ENCODE measurements around the gene HPDL. TPM values are rescaled to one million over a fixed set of nuclear protein-coding genes. Genes with fewer than 3 reads are reported as not detected.
A peak's percentile ranks its signal among the peaks of the same experiment; 100 is the strongest.
"Not testable (repeated sequence)": the region's sequence is repeated elsewhere in the genome, so short reads cannot be mapped to it uniquely, and the experiment has no call there.

HPDL gene
- polyA plus RNA-seq, 2 of the 4 experiments (the other 2 are of a cell fraction) = 0.80 to 2.8 TPM

DNA sequence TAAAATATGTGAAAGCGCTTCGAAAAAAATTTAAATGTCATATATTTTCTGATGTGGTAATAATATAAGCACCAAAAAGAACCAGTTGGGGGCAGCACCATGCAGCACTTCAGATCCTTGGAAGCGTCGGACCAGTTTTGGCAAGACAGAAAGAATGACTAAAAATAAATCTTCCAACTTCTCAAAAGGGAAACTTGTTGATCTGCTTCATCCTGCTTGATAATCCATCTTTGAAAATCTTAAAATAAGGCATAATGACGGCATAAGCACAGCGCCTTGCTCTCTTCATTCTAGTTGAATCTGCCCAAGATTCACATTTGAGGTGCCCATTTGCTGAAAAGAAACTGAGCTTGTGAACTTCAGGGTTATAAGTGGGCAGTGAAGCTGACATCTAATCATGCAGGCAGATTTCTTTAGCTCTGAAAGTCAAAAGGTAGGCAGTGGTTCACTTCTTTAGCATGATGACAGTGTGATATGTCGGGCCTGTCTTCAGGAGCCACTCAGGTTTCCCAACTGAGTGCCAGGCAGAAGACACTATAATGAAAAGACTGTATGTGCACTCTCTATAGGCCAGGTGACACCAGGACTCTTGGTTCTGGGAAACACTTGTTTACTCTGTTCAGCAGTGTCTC lies 33.3 kb downstream of the HPDL start:
- Histone ChIP-seq H3K4me1 (no peaks in the 10 kb centered on the region), H3K4me3 (no peak overlapping the region), H3K4me2 (peak overlapping the region; percentile 63), H3K9me3 (no peaks in the 10 kb centered on the region), H3K27ac (no peak overlapping the region)
- ATAC-seq = peak; percentile 66 to 75; a peak in 4 of 6 replicates
- peak in 1 of 2 experiments; percentile 48 for DNase-seq (ENCODE audit: low read depth in 1 of 2, low spot score in 1 of 2)
- TF ChIP-seq CBX8 (IDR thresholded peaks at IDR 0.05) (no peak), CEBPB (IDR thresholded peaks at IDR 0.05) (peak in 1 of 2 experiments; percentile 17; a peak in 1 of 4 replicates), MYC (IDR thresholded peaks at IDR 0.05; ENCODE audit: borderline replicate concordance, low read length) (no peak), RAD21 (conservative IDR thresholded peaks at IDR 0.05 in 1 of 2, IDR thresholded peaks at IDR 0.05 in 1 of 2) (peak; percentile 80), SMC3 (IDR thresholded peaks at IDR 0.05) (peak; percentile 72), MAZ (IDR thresholded peaks at IDR 0.05; ENCODE audit: borderline replicate concordance, low read depth, low read length) (no peak)
- TF ChIP-seq, protein P1, sequence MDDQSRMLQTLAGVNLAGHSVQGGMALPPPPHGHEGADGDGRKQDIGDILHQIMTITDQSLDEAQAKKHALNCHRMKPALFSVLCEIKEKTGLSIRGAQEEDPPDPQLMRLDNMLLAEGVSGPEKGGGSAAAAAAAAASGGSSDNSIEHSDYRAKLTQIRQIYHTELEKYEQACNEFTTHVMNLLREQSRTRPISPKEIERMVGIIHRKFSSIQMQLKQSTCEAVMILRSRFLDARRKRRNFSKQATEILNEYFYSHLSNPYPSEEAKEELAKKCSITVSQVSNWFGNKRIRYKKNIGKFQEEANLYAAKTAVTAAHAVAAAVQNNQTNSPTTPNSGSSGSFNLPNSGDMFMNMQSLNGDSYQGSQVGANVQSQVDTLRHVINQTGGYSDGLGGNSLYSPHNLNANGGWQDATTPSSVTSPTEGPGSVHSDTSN (IDR thresholded peaks at IDR 0.05) = no peak
- TF ChIP-seq, protein P2, sequence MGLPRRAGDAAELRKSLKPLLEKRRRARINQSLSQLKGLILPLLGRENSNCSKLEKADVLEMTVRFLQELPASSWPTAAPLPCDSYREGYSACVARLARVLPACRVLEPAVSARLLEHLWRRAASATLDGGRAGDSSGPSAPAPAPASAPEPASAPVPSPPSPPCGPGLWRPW (IDR thresholded peaks at IDR 0.05) = no peak
- TF ChIP-seq, protein P3, sequence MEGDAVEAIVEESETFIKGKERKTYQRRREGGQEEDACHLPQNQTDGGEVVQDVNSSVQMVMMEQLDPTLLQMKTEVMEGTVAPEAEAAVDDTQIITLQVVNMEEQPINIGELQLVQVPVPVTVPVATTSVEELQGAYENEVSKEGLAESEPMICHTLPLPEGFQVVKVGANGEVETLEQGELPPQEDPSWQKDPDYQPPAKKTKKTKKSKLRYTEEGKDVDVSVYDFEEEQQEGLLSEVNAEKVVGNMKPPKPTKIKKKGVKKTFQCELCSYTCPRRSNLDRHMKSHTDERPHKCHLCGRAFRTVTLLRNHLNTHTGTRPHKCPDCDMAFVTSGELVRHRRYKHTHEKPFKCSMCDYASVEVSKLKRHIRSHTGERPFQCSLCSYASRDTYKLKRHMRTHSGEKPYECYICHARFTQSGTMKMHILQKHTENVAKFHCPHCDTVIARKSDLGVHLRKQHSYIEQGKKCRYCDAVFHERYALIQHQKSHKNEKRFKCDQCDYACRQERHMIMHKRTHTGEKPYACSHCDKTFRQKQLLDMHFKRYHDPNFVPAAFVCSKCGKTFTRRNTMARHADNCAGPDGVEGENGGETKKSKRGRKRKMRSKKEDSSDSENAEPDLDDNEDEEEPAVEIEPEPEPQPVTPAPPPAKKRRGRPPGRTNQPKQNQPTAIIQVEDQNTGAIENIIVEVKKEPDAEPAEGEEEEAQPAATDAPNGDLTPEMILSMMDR (IDR thresholded peaks at IDR 0.05) = peak; percentile 77
- 36% methylated on average over 7 of the region's 7 CpGs for WGBS (ENCODE audit: missing lambda C conversion rate)
- POLR2A ChIA-PET = interaction anchor here (0.9 to 1.5 kb wide), 2 partner anchors 20 to 57 kb away, joined by 3 to 4 read pairs; partner anchors contain the start of genes MUTYH and TOE1
- no peak for FAIRE-seq
- CTCF ChIA-PET = interaction anchor here (0.6 to 9.5 kb wide), 27 partner anchors 10 to 530 kb away, joined by 3 to 157 read pairs (median 4); partner anchors contain the start of genes CCDC163, MMACHC, MUTYH and TESK2

DNA sequence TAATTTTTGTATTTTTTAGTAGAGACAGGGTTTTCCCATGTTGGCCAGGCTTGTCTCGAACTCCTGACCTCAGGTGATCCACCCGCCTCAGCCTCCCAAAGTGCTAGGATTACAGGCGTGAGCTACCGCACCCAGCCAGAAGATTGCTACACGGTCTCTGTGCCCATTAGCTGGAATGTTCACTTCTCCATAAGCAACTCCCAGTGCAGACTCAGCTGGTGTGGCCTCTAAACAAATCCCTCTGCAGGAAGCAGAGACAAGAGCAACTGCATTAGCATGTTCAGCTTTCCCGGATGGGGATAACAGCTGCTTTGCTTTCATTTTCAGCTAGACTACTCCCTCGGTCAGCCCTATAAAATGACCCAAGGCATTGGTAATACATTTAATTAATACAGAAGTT lies 34.3 kb downstream of the HPDL start:
- FAIRE-seq; H3K4me1 ChIP-seq; H3K27ac ChIP-seq; ATAC-seq; H3K4me2 ChIP-seq; H3K4me3 ChIP-seq; DNase-seq (ENCODE audit: low read depth in 1 of 2, low spot score in 1 of 2); H3K9me3 ChIP-seq: not testable (repeated sequence)
- CTCF ChIA-PET = interaction anchor here (1.0 to 9.5 kb wide), 10 partner anchors 9 to 346 kb away, joined by 3 to 157 read pairs (median 6); partner anchors contain the start of genes CCDC163, MMACHC, MUTYH and TESK2
- POLR2A ChIA-PET = interaction anchor here (0.9 kb wide), 1 partner anchor 58 kb away, joined by 3 read pairs; no protein-coding TSS in a partner anchor
- 76% methylated on average over 7 of the region's 7 CpGs for WGBS (ENCODE audit: missing lambda C conversion rate)

DNA sequence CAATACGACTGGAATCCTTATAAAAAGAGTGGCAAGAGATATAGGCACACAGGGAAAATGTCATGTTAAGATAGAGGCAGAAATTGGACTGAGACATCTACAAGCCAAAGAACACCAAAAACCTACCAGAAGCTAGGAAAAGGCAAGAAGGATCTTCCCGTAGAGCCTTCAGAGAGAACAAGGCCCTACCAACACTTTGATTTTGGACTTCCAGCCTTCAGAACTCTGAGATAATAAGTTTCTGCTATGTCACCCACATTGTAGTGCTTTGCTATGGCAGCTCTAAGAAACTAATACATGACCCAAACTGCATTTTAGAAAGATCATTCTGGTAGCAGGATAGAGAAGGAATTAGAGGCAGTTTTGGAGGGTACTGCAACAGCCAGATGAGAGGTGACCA lies 37.6 kb downstream of the HPDL start:
- ChIA-PET POLR2A (no interaction called here), CTCF (interaction anchor here (0.6 to 3.3 kb wide), 2 partner anchors 129 to 850 kb away, joined by 3 to 9 read pairs; no protein-coding TSS in a partner anchor)
- no peaks in the 10 kb centered on the region for H3K4me1 ChIP-seq
- ATAC-seq (no peak), FAIRE-seq (no peak), DNase-seq (ENCODE audit: low read depth in 1 of 2, low spot score in 1 of 2) (no peak)
- WGBS (ENCODE audit: missing lambda C conversion rate) = 76% methylated on average over 2 of the region's 2 CpGs
- no peak overlapping the region for H3K4me2 ChIP-seq
- H3K9me3 ChIP-seq = no peaks in the 10 kb centered on the region
- H3K4me3 ChIP-seq = no peak overlapping the region
- no peak overlapping the region for H3K27ac ChIP-seq
- TF ChIP-seq, protein P4, sequence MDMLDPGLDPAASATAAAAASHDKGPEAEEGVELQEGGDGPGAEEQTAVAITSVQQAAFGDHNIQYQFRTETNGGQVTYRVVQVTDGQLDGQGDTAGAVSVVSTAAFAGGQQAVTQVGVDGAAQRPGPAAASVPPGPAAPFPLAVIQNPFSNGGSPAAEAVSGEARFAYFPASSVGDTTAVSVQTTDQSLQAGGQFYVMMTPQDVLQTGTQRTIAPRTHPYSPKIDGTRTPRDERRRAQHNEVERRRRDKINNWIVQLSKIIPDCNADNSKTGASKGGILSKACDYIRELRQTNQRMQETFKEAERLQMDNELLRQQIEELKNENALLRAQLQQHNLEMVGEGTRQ (IDR thresholded peaks at IDR 0.05) = no peak
- TF ChIP-seq KDM5A (IDR thresholded peaks at IDR 0.05) (no peak), ZSCAN20 (CRISPR knock-in tag; IDR thresholded peaks at IDR 0.05) (no peak), GATA3 (IDR thresholded peaks at IDR 0.05; ENCODE audit: borderline replicate concordance) (no peak), TFCP2L1 (CRISPR knock-in tag; IDR thresholded peaks at IDR 0.05) (no peak), RNF2 (IDR thresholded peaks at IDR 0.05; ENCODE audit: borderline replicate concordance, low read depth) (no peak), JUN (IDR thresholded peaks at IDR 0.05) (no peak), MAFK (IDR thresholded peaks at IDR 0.05; ENCODE audit: partially characterized antibody) (no peak)
- TF ChIP-seq, protein P5, sequence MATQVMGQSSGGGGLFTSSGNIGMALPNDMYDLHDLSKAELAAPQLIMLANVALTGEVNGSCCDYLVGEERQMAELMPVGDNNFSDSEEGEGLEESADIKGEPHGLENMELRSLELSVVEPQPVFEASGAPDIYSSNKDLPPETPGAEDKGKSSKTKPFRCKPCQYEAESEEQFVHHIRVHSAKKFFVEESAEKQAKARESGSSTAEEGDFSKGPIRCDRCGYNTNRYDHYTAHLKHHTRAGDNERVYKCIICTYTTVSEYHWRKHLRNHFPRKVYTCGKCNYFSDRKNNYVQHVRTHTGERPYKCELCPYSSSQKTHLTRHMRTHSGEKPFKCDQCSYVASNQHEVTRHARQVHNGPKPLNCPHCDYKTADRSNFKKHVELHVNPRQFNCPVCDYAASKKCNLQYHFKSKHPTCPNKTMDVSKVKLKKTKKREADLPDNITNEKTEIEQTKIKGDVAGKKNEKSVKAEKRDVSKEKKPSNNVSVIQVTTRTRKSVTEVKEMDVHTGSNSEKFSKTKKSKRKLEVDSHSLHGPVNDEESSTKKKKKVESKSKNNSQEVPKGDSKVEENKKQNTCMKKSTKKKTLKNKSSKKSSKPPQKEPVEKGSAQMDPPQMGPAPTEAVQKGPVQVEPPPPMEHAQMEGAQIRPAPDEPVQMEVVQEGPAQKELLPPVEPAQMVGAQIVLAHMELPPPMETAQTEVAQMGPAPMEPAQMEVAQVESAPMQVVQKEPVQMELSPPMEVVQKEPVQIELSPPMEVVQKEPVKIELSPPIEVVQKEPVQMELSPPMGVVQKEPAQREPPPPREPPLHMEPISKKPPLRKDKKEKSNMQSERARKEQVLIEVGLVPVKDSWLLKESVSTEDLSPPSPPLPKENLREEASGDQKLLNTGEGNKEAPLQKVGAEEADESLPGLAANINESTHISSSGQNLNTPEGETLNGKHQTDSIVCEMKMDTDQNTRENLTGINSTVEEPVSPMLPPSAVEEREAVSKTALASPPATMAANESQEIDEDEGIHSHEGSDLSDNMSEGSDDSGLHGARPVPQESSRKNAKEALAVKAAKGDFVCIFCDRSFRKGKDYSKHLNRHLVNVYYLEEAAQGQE (IDR thresholded peaks at IDR 0.05) = no peak
